ENCODE data around the gene METTL26.
A peak's percentile ranks its signal among the peaks of the same experiment; 100 is the strongest.

The METTL26 gene

DNA sequence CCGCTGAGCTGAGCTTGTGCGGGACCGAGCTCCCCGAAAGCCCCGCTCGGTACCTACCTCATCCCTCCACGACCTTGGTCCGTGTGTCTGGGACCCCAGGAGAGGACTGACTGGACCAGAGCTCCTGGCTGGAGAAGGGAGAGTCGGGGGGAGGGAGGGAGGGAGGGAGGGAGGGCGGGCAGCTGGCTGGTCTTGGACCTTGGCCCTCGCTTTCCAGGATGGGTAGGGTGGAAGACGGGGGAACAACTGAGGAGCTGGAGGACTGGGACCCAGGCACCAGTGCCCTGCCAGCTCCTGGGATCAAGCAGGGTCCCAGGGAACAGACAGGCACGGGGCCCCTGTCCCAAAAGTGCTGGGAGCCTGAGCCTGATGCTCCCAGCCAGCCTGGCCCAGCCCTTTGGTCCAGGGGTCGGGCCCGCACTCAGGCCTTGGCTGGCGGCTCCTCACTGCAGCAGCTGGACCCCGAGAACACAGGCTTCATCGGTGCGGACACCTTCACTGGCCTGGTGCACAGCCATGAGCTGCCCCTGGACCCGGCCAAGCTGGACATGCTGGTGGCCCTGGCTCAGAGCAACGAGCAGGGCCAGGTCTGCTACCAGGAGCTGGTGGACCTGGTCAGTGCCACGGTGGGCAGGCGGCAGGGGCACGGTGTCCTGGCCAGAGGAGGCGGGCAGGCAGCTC is 39.9 kb upstream of the METTL26 start:
- DNase-seq (ENCODE audit: low read depth) = no peak
- H3K4me3 ChIP-seq (ENCODE audit: low read depth, low read length) = peak overlapping the region; percentile 43

GRCh38 chr16:674968-675883 is 39.1 kb upstream of the METTL26 start, which contains the start of gene RHBDL1:
RHBDL1 (plus strand) TSS chr16:675671; CDS start chr16:675791, 120 bp downstream.
- no peak for DNase-seq (ENCODE audit: low read depth)
- peak within 1 kb of the TSS; percentile 43 for H3K4me3 ChIP-seq (ENCODE audit: low read depth, low read length)

- H3K4me3 ChIP-seq (ENCODE audit: low read depth, low read length) = no peak overlapping the region
- DNase-seq (ENCODE audit: low read depth) = no peak
Observed at GRCh38 chr16:674214-674881, 38.2 kb upstream of the METTL26 start.

DNA sequence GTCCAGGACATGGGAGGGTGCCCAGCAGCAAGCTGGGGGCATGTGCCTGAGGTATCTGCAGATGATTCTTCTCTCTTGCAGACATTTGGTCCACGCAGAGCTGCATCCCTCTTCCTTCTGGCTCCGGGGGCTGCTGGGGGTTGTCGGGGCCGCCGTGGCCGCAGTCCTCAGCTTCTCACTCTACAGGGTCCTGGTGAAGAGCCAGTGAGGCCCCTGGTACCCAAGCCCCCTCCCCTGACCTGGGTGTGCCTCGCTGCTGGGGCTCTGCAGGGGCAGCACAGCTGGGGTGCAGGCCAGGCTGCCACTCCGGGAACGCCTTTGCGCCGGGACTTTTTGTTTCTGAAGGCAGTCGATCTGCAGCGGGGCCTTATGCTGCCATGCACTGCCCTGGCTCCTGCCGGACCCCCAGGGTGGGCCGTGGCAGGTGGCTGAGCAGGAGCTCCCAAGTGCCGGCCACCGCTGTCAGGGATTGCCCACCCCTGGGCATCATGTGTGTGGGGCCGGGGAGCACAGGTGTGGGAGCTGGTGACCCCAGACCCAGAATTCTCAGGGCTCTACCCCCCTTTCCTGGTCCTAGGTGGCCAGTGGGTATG is 37.4 kb upstream of the METTL26 start:
- H3K4me3 ChIP-seq (ENCODE audit: low read depth, low read length) = no peak overlapping the region
- DNase-seq (ENCODE audit: low read depth) = no peak

- no peak for DNase-seq (ENCODE audit: low read depth)
- no peak overlapping the region for H3K4me3 ChIP-seq (ENCODE audit: low read depth, low read length)
Observed at GRCh38 chr16:672851-673250, 36.7 kb upstream of the METTL26 start.

DNA sequence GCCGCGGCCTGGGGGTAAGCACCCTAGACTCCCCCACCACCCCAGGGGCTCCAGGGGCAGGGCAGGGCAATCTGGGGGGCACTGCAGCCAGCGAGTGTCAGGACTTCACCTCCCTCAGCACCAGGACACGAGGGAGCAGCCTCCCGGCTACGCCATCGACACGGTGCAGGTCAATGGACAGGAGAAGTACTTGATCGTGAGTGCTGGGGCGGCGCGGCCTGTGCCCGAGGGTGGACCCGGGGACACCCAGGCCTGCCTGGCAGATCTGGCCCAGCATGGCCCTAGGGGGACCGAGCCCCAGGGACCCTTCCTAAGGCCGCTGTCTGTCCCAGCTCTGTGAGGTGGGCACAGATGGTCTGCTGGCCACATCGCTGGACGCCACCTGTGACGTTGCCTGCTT is 36.3 kb upstream of the METTL26 start:
- H3K4me3 ChIP-seq (ENCODE audit: low read depth, low read length) = no peak overlapping the region
- DNase-seq (ENCODE audit: low read depth) = no peak

GRCh38 chr16:671353-672131 is 35.4 kb upstream of the METTL26 start:
- H3K4me3 ChIP-seq (ENCODE audit: low read depth, low read length) = no peak overlapping the region
- no peak for DNase-seq (ENCODE audit: low read depth)

GRCh38 chr16:670485-671352 is 34.6 kb upstream of the METTL26 start:
- DNase-seq (ENCODE audit: low read depth) = no peak
- no peak overlapping the region for H3K4me3 ChIP-seq (ENCODE audit: low read depth, low read length)

- DNase-seq (ENCODE audit: low read depth) = no peak
- H3K4me3 ChIP-seq (ENCODE audit: low read depth, low read length) = no peak overlapping the region
Observed at GRCh38 chr16:669666-670065, 33.6 kb upstream of the METTL26 start.

DNA sequence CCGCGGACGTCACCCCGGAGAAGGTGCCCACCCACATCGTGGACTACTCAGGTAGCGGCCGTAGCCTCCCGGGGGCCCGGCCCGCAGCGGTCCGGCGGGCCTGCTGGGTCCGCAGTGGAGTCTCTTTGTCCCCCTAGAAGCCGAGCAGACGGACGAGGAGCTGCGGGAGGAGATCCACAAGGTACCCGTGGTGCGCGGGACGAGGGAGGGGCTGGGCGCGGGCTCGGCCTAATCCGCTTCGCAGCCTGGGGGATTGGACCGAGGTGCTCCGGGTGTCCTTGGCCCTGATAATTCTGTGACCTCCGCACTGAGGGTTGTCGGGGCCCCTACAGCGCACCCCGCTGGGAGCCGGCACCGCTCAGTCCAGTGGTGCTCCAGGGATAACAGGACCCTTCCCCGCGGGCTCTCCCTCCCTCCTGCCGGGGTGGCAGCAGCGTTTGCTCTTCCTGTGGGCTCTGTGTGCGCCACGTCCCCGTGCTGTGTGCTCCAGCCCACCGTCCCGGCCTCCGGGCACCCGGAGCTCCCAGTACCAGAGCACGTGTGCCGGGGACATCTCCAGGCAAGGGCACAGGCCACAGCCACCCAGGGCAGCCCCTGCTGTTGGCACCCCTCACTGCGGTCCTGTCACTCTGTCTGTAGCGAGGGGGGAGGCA is 32.5 kb upstream of the METTL26 start:
- no peak for DNase-seq (ENCODE audit: low read depth)

GRCh38 chr16:667780-668518 is 31.8 kb upstream of the METTL26 start, which contains the start of gene RHOT2:
RHOT2 (plus strand) TSS chr16:668132; CDS start chr16:668200, 68 bp downstream.
- H3K4me3 ChIP-seq (ENCODE audit: low read depth, low read length) = peak within 1 kb of the TSS; percentile 96
- DNase-seq (ENCODE audit: low read depth) = peak; percentile 50

More for the DNA sequence above, 32.5 kb upstream of the METTL26 start:
- peak overlapping the region; percentile 96 for H3K4me3 ChIP-seq (ENCODE audit: low read depth, low read length)

- H3K4me3 ChIP-seq (ENCODE audit: low read depth, low read length) = no peak overlapping the region
- DNase-seq (ENCODE audit: low read depth) = no peak
Observed at GRCh38 chr16:667113-667779, 31.1 kb upstream of the METTL26 start.

- DNase-seq (ENCODE audit: low read depth) = no peak
- no peak overlapping the region for H3K4me3 ChIP-seq (ENCODE audit: low read depth, low read length)
Observed at GRCh38 chr16:666572-666971, 30.5 kb upstream of the METTL26 start.

GRCh38 chr16:662597-662996 is 26.5 kb upstream of the METTL26 start:
- H3K4me3 ChIP-seq (ENCODE audit: low read depth, low read length) = no peak overlapping the region
- DNase-seq (ENCODE audit: low read depth) = no peak

GRCh38 chr16:662095-662494 is 26.0 kb upstream of the METTL26 start:
- no peak for DNase-seq (ENCODE audit: low read depth)
- no peak overlapping the region for H3K4me3 ChIP-seq (ENCODE audit: low read depth, low read length)

GRCh38 chr16:661184-661821 is 25.2 kb upstream of the METTL26 start:
- no peak for DNase-seq (ENCODE audit: low read depth)
- H3K4me3 ChIP-seq (ENCODE audit: low read depth, low read length) = no peak overlapping the region
